ENCODE results near the gene SPEM2.

DNA sequence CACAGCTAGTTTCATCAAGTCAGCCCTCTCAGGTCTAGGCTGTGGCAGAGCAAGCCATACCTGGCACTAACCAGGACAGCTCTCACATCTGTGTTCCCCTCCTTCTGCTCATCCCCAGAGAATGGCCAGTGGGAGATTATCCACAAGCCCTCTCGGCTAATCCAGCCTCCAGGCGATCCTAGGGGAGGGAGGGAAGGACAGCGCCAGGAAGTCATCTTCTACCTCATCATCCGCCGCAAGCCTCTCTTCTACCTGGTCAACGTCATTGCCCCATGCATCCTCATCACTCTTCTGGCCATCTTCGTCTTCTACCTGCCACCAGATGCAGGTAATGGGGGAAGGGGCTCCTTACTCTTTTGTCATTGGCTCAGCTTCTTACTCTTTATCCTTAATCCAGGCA is 23.0 kb downstream of the SPEM2 start:
- TF ChIP-seq, protein P1, sequence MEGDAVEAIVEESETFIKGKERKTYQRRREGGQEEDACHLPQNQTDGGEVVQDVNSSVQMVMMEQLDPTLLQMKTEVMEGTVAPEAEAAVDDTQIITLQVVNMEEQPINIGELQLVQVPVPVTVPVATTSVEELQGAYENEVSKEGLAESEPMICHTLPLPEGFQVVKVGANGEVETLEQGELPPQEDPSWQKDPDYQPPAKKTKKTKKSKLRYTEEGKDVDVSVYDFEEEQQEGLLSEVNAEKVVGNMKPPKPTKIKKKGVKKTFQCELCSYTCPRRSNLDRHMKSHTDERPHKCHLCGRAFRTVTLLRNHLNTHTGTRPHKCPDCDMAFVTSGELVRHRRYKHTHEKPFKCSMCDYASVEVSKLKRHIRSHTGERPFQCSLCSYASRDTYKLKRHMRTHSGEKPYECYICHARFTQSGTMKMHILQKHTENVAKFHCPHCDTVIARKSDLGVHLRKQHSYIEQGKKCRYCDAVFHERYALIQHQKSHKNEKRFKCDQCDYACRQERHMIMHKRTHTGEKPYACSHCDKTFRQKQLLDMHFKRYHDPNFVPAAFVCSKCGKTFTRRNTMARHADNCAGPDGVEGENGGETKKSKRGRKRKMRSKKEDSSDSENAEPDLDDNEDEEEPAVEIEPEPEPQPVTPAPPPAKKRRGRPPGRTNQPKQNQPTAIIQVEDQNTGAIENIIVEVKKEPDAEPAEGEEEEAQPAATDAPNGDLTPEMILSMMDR (IDR thresholded peaks at IDR 0.05; ENCODE audit: poor library complexity): no peak
- no peak for TF ChIP-seq EZH2phosphoT487 (IDR thresholded peaks at IDR 0.05; ENCODE audit: low read depth, severe bottlenecking, unreplicated experiment)
- TF ChIP-seq EZH2 (IDR thresholded peaks at IDR 0.05; ENCODE audit: borderline replicate concordance): no peak
